Nephron progenitor cell (in vitro differentiated cells): ENCODE data around the gene WIF1.

Experiments used
- DNase-seq: peaks from one replicate; pipeline ENCODE4 v3.0.0; 2021
- H3K27ac Mint-ChIP-seq: 2 replicates; pipeline ENCODE4 v1.8.0; 2021; ENCODE audit warnings: mild to moderate bottlenecking, moderate library complexity, mixed read lengths
- H3K27me3 Mint-ChIP-seq: 2 replicates; pipeline ENCODE4 v1.8.0; 2021; ENCODE audit warnings: mild to moderate bottlenecking, low read depth, mixed read lengths; ENCODE audit not compliant: poor library complexity
- H3K36me3 Mint-ChIP-seq: 2 replicates; pipeline ENCODE4 v1.8.0; 2021; ENCODE audit warnings: low read depth, mixed read lengths
- H3K4me1 Mint-ChIP-seq: 2 replicates; pipeline ENCODE4 v1.8.0; 2021; ENCODE audit warnings: mixed read lengths
- H3K4me3 Mint-ChIP-seq: 2 replicates; pipeline ENCODE4 v1.8.0; 2021; ENCODE audit warnings: mild to moderate bottlenecking, moderate library complexity, mixed read lengths
- H3K9me3 Mint-ChIP-seq: 2 replicates; pipeline ENCODE4 v1.8.0; 2021; ENCODE audit warnings: mild to moderate bottlenecking, moderate library complexity, mixed read lengths
- TF ChIP-seq, protein P1 (sequence below): fragments of 200-600 bp; sonication (generic); IDR thresholded peaks from 2 replicates; pipeline ENCODE4 v1.5.0; 2021; ENCODE audit warnings: antibody characterized with exemption

WIF1 gene, protein sequence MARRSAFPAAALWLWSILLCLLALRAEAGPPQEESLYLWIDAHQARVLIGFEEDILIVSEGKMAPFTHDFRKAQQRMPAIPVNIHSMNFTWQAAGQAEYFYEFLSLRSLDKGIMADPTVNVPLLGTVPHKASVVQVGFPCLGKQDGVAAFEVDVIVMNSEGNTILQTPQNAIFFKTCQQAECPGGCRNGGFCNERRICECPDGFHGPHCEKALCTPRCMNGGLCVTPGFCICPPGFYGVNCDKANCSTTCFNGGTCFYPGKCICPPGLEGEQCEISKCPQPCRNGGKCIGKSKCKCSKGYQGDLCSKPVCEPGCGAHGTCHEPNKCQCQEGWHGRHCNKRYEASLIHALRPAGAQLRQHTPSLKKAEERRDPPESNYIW

DNA sequence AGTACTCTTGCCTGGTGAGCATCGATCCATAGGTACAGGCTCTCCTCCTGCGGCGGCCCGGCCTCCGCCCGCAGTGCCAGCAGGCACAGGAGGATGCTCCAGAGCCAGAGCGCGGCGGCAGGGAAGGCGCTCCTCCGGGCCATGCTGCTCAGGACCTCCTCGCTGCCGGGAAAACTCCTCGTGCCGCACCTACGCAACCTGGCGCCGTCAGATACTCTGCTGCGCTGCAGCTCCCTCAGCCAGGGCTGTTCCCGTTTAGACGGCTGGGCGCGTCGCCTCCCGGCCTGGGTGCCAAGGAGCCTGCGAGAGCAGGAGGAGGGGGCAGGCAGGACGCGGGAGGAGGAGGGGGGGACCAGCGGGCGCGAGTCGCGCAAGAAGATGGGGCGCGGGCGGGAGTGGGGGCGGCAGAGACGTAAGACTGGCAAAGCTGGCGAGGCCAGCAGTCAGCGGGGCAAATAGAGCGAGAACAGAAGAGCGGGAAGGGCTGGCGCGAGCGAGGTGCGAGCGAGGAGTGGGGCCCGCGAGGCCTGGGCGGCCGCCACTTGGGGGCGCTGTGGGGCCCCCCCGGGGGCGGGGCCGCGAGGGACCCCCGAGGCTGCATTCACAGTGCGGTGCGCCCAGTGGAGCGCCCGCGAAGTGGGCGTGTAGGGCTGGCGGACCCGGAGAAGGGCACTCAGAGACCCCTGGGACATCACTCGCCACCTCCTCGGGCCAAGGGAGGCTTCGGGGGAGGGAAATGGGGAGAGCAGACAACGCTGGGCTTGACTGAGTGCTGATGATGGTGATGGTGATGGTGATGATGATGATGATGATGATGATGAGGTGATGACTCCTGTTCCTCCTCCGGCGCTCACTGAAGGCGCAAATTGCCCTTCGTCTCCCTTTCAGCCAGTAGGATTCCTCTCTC, at the start of gene WIF1:
TSS of gene WIF1 (minus strand) at position 257 of the 907 bp plus-strand sequence. CDS start at position 143, 114 bp downstream.
- Mint-ChIP-seq H3K27me3 (peaks cover 60% of the 10 kb centered on the region), H3K9me3 (no peaks in the 10 kb centered on the region), H3K4me1 (peaks cover 6% of the 10 kb centered on the region), H3K36me3 (no peaks in the 10 kb centered on the region), H3K27ac (no peak within 1 kb of the TSS), H3K4me3 (peak within 1 kb of the TSS; percentile 73)
- peak; percentile 63 for DNase-seq
- TF ChIP-seq, protein P1, sequence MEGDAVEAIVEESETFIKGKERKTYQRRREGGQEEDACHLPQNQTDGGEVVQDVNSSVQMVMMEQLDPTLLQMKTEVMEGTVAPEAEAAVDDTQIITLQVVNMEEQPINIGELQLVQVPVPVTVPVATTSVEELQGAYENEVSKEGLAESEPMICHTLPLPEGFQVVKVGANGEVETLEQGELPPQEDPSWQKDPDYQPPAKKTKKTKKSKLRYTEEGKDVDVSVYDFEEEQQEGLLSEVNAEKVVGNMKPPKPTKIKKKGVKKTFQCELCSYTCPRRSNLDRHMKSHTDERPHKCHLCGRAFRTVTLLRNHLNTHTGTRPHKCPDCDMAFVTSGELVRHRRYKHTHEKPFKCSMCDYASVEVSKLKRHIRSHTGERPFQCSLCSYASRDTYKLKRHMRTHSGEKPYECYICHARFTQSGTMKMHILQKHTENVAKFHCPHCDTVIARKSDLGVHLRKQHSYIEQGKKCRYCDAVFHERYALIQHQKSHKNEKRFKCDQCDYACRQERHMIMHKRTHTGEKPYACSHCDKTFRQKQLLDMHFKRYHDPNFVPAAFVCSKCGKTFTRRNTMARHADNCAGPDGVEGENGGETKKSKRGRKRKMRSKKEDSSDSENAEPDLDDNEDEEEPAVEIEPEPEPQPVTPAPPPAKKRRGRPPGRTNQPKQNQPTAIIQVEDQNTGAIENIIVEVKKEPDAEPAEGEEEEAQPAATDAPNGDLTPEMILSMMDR = peak; percentile 58

DNA sequence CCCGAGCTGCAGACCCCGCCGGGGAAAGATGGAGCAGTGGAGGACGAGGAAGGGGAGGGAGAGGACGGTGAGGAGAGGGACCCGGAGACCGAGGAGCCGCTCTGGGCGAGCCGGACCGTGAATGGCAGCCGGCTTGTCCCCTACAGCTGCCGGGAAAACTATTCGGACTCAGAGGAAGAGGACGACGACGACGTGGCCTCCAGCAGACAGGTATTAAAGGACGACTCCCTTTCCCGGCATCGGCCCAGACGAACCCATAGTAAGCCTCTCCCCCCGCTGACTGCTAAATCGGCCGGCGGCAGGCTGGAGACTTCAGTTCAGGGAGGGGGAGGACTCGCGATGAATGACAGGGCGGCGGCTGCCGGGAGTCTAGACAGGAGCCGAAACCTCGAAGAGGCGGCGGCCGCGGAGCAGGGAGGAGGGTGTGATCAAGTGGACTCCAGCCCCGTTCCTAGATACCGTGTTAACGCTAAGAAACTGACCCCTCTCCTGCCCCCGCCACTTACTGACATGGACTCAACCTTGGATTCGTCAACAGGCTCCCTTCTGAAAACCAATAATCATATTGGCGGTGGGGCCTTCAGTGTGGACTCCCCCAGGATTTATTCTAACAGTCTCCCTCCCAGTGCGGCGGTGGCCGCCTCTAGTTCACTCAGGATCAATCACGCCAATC, 49.2 kb upstream of the WIF1 start:
- peak; percentile 65 for DNase-seq
- TF ChIP-seq, protein P1 = no peak
- peaks cover 27% of the 10 kb centered on the region for H3K4me1 Mint-ChIP-seq
- no peaks in the 10 kb centered on the region for H3K9me3 Mint-ChIP-seq
- H3K27ac Mint-ChIP-seq = peak overlapping the region; percentile 44
- H3K4me3 Mint-ChIP-seq = peak overlapping the region; percentile 99
- peaks cover 8% of the 10 kb centered on the region for H3K36me3 Mint-ChIP-seq
- peaks cover 23% of the 10 kb centered on the region for H3K27me3 Mint-ChIP-seq

DNA sequence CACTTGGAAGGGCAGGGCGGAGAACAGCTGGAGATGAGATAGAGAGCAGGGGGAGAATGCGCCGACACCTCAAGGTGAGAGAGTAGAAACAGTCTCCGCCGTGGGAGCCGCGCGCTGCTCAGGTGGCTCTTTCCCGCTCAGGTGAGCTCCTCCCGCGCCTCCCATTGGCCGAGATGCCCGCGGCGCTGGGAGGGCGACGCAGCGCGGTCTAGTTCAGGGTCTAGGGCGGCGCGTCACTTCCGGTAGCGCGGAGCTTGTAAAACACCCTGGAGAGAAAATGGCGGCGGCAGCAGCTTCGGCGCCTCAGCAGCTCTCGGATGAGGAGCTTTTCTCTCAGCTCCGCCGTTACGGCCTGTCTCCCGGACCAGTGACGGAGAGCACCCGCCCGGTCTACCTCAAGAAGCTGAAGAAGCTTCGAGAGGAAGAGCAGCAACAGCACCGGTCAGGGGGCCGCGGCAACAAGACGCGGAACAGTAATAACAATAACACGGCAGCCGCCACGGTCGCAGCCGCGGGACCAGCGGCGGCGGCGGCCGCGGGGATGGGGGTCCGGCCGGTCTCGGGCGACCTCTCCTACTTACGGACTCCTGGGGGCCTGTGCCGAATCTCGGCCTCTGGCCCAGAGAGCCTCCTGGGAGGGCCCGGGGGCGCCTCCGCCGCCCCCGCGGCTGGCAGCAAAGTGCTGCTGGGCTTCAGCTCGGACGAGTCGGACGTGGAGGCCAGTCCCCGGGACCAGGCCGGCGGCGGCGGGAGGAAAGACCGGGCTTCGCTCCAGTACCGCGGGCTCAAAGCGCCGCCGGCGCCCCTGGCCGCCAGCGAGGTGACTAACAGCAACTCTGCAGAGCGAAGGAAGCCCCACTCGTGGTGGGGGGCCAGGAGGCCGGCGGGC, 48.5 kb upstream of the WIF1 start, which contains the start of gene LEMD3:
TSS of gene LEMD3 (plus strand) at position 264 of the 889 bp plus-strand sequence. CDS start at position 278, 14 bp downstream.
- peak within 1 kb of the TSS; percentile 100 for H3K27ac Mint-ChIP-seq
- H3K4me3 Mint-ChIP-seq = peak within 1 kb of the TSS; percentile 99
- TF ChIP-seq, protein P1 = no peak
- peaks cover 8% of the 10 kb centered on the region for H3K36me3 Mint-ChIP-seq
- H3K4me1 Mint-ChIP-seq = peaks cover 27% of the 10 kb centered on the region
- H3K27me3 Mint-ChIP-seq = peaks cover 24% of the 10 kb centered on the region
- peak; percentile 86 for DNase-seq
- no peaks in the 10 kb centered on the region for H3K9me3 Mint-ChIP-seq

DNA sequence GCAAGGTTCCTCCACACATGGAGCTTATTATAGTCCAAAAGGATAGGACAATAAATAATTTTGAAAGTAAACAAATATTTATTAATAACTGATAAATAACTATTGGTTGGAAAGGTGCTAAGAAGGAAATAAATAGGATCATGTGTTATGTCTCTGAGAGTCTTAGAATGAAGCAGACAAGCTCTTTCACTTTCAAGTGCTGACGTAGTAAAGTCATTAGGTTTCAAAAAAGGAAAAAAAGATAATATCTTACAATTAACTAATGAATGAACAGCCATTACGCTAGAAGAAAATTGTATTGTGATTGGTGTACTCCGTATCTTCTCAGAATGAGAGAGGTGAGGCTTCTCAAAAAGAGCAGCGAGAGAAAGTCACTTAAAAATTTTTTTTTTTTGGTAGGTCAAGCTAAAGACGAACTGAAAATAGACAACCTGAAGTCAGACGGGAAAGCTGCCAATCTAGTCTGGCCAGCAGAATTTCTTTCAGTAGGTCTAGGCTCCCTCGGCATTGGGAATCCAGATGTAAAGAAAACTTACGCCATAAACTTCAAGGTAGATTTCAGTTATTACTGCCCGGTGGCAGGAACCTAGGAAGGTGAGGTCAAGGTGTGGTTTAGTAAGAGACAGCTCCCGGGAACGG, 47.7 kb upstream of the WIF1 start:
- peaks cover 27% of the 10 kb centered on the region for H3K4me1 Mint-ChIP-seq
- TF ChIP-seq, protein P1 = no peak
- DNase-seq = no peak
- H3K9me3 Mint-ChIP-seq = no peaks in the 10 kb centered on the region
- peak overlapping the region; percentile 40 for H3K27ac Mint-ChIP-seq
- peak overlapping the region; percentile 99 for H3K4me3 Mint-ChIP-seq
- H3K36me3 Mint-ChIP-seq = peaks cover 8% of the 10 kb centered on the region
- H3K27me3 Mint-ChIP-seq = peaks cover 29% of the 10 kb centered on the region

DNA sequence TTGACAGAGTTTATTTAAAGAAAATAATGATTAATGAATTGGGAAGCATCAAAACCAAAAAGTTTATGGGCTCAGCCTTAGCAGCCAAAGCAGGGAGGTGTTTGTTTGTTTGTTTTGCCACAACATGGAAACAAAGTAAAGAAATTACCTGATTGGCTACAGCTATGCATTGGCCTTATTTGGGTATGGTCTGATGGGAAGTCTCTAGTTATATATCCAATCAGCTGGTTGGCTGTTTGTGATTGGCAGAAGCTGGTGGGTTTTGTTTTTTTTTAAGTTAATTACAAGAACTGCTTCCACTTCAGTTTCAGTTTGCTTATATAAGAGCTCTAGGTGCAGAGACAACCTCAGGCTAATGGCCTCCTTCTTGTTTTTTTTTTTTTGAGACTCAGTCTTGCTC, 43.7 kb upstream of the WIF1 start:
- H3K27me3 Mint-ChIP-seq = peaks cover 53% of the 10 kb centered on the region
- no peak overlapping the region for H3K4me3 Mint-ChIP-seq
- H3K9me3 Mint-ChIP-seq = no peaks in the 10 kb centered on the region
- TF ChIP-seq, protein P1 = no peak
- no peak for DNase-seq
- no peak overlapping the region for H3K27ac Mint-ChIP-seq
- peaks cover 5% of the 10 kb centered on the region for H3K4me1 Mint-ChIP-seq
- no peaks in the 10 kb centered on the region for H3K36me3 Mint-ChIP-seq
